ENCODE measurements around the gene MAGEF1.

Gene MAGEF1

GRCh38 chr3:184662187-184662586, 49.7 kb downstream of the MAGEF1 start:
- DNase-seq: no peak

- no peak for DNase-seq
These were observed 50.9 kb downstream of the MAGEF1 start for GRCh38 chr3:184660931-184661330.
